Osteoblast (primary cell): ENCODE data around the gene PDIA2. TPM values are rescaled to one million over a fixed set of nuclear protein-coding genes. Genes with fewer than 3 reads are reported as not detected.
"Not testable (repeated sequence)": the region's sequence is repeated elsewhere in the genome, so short reads cannot be mapped to it uniquely, and the experiment has no call there.

Experiments used
- DNase-seq: peaks from one replicate; pipeline ENCODE4 v3.0.0; 2011; ENCODE audit warnings: low spot score, mixed read lengths; ENCODE audit not compliant: insufficient read length; ENCODE audit errors: missing footprints
- H2AFZ ChIP-seq: 2 replicates; pipeline ENCODE4 v1.6.0; 2011; ENCODE audit warnings: mild to moderate bottlenecking, low read length
- H3K27ac ChIP-seq: 2 replicates; pipeline ENCODE4 v1.5.1; 2011; ENCODE audit warnings: mild to moderate bottlenecking, low read depth, low read length, moderate library complexity
- H3K27me3 ChIP-seq: 2 replicates; pipeline ENCODE4 v1.6.0; 2012; ENCODE audit warnings: mild to moderate bottlenecking, control low read depth, inconsistent platforms, low read length, moderate library complexity; ENCODE audit not compliant: insufficient read depth
- H3K36me3 ChIP-seq: 2 replicates; pipeline ENCODE4 v1.5.1; 2011; ENCODE audit warnings: mild to moderate bottlenecking, low read length, control low read depth, moderate library complexity; ENCODE audit not compliant: insufficient read depth
- H3K4me1 ChIP-seq: 2 replicates; pipeline ENCODE4 v1.5.1; 2011; ENCODE audit warnings: mild to moderate bottlenecking, low read length, control low read depth, moderate library complexity; ENCODE audit not compliant: insufficient read depth
- H3K4me2 ChIP-seq: 2 replicates; pipeline ENCODE4 v1.6.0; 2011; ENCODE audit warnings: mild to moderate bottlenecking, low read length; ENCODE audit not compliant: insufficient read depth
- H3K4me3 ChIP-seq: fragments of 200-600 bp; sonication (generic); 3 replicates; pipeline ENCODE4 v1.5.1; 2012; ENCODE audit warnings: mild to moderate bottlenecking, low read length, inconsistent platforms; ENCODE audit not compliant: insufficient read depth
- H3K79me2 ChIP-seq: 2 replicates; pipeline ENCODE4 v1.6.0; 2012; ENCODE audit warnings: mild to moderate bottlenecking, low read length, control low read depth, inconsistent platforms; ENCODE audit not compliant: insufficient read depth
- H3K9me3 ChIP-seq: 2 replicates; pipeline ENCODE4 v1.5.1; 2011; ENCODE audit warnings: low read depth, low read length, control low read depth
- H4K20me1 ChIP-seq: 2 replicates; pipeline ENCODE4 v1.6.0; 2012; ENCODE audit warnings: mild to moderate bottlenecking, low read length, control low read depth; ENCODE audit not compliant: insufficient read depth
- CTCF ChIP-seq: IDR thresholded peaks from 2 replicates; pipeline ENCODE4 v1.5.1; 2011; ENCODE audit warnings: mild to moderate bottlenecking, low read depth, low read length, moderate library complexity; ENCODE audit errors: extremely low read depth
- total RNA-seq: library from RNA; depleted of rRNA; stranded (reverse); fragments of >200 nt; gene quantifications from 2 replicates; pipeline ENCODE4 v1.2.3, GENCODE V29; 2012

The PDIA2 gene
- total RNA-seq, 1 donor: not detected

GRCh38 chr16:334861-335632, 52.1 kb downstream of the PDIA2 start:
- H3K36me3 ChIP-seq, H3K9me3 ChIP-seq, H3K27me3 ChIP-seq, H3K4me1 ChIP-seq, H3K27ac ChIP-seq, H3K4me3 ChIP-seq, H2AFZ ChIP-seq, H3K4me2 ChIP-seq: not testable (repeated sequence)
- peak; percentile 31 for DNase-seq
- H3K79me2 ChIP-seq: peaks cover 90% of the 10 kb centered on the region
- peaks cover 55% of the 10 kb centered on the region for H4K20me1 ChIP-seq

- peaks cover 90% of the 10 kb centered on the region for H3K79me2 ChIP-seq
- DNase-seq: peak; percentile 10
- no peak overlapping the region for H2AFZ ChIP-seq
- H4K20me1 ChIP-seq: peaks cover 51% of the 10 kb centered on the region
- H3K4me2 ChIP-seq: no peak overlapping the region
- TF ChIP-seq CTCF: no peak
- H3K27ac ChIP-seq: no peak overlapping the region
- H3K4me1 ChIP-seq: no peaks in the 10 kb centered on the region
- H3K36me3 ChIP-seq: no peaks in the 10 kb centered on the region
- H3K4me3 ChIP-seq: no peak overlapping the region
- H3K9me3 ChIP-seq: no peaks in the 10 kb centered on the region
- H3K27me3 ChIP-seq: no peaks in the 10 kb centered on the region
These were observed 53.3 kb downstream of the PDIA2 start for GRCh38 chr16:336269-336668.

Other genes with a start within 250 kb of the PDIA2 start
- gene POLR3K, start 229.6 kb upstream of the PDIA2 start, total RNA-seq: 1.4 and 2.1 TPM in 2 replicates
- 9.4 and 14.5 TPM in 2 replicates for gene SNRNP25, start 229.3 kb upstream of the PDIA2 start, total RNA-seq
- 32.2 and 39.5 TPM in 2 replicates for gene RHBDF1, start 210.5 kb upstream of the PDIA2 start, total RNA-seq
- gene MPG, start 204.9 kb upstream of the PDIA2 start, total RNA-seq: 180 and 189 TPM in 2 replicates
- gene NPRL3, start 144.5 kb upstream of the PDIA2 start, total RNA-seq: 10.1 and 10.6 TPM in 2 replicates
- not detected in 2 replicates for gene HBZ, start 130.5 kb upstream of the PDIA2 start, total RNA-seq
- not detected in 2 replicates for gene HBM, start 117.2 kb upstream of the PDIA2 start, total RNA-seq
- gene HBA2, start 110.3 kb upstream of the PDIA2 start, total RNA-seq: not detected in 2 replicates
- gene HBA1, start 106.5 kb upstream of the PDIA2 start, total RNA-seq: not detected in 2 replicates
- gene HBQ1, start 102.7 kb upstream of the PDIA2 start, total RNA-seq: not detected in 2 replicates
- gene LUC7L, start 53.7 kb upstream of the PDIA2 start, total RNA-seq: 44.8 and 46.0 TPM in 2 replicates
- 86.0 and 113 TPM in 2 replicates for gene FAM234A, start 48.3 kb upstream of the PDIA2 start, total RNA-seq
- 0.36 and 0.59 TPM in 2 replicates for gene RGS11, start 7.2 kb upstream of the PDIA2 start, total RNA-seq
- not detected in 2 replicates for gene ARHGDIG, start 2.6 kb upstream of the PDIA2 start, total RNA-seq
- 21.5 and 21.7 TPM in 2 replicates for gene AXIN1, start 69.6 kb downstream of the PDIA2 start, total RNA-seq
- gene MRPL28, start 87.4 kb downstream of the PDIA2 start, total RNA-seq: 50.7 and 55.4 TPM in 2 replicates
- 40.1 and 54.3 TPM in 2 replicates for gene PGAP6, start 98.8 kb downstream of the PDIA2 start, total RNA-seq
- gene NME4, start 114.0 kb downstream of the PDIA2 start, total RNA-seq: 77.2 and 83.6 TPM in 2 replicates
- gene DECR2, start 118.7 kb downstream of the PDIA2 start, total RNA-seq: 18.1 and 24.5 TPM in 2 replicates
- 22.7 and 25.3 TPM in 2 replicates for gene RAB11FIP3, start 142.5 kb downstream of the PDIA2 start, total RNA-seq
- 25.3 and 27.1 TPM in 2 replicates for gene CAPN15, start 244.5 kb downstream of the PDIA2 start, total RNA-seq